ENCODE data around the gene TMEM108. TPM values are rescaled to one million over a fixed set of nuclear protein-coding genes. Genes with fewer than 3 reads are reported as not detected.

Gene TMEM108
- total and polyA plus RNA-seq, 2 experiments from 2014 or later = 7.4 to 15.3 TPM

DNA sequence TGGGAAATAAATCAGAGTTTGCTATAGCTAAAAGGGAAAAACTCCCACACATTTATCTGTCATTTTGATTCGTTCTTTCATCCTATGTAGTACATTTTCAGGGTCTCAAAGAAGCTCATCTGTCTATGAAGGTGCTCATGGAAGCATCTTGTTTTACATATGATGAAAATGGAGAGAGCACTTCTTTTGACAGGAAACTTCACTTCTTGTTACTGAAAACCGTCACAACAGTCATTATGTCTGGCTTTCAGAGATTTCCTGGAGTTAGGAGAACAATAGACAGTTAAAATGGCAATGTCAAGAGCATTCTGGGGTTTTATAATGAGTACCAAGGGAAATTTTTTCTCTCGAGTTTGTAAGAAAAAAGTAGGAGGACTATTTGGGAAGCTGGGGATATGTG, 83.3 kb downstream of the TMEM108 start:
- no peak overlapping the region for H3K4me3 Mint-ChIP-seq
- H3K36me3 Mint-ChIP-seq (ENCODE audit: low read depth) = no peaks in the 10 kb centered on the region
- Histone ChIP-seq H4K20me1 (replicated peaks; ENCODE audit: insufficient read depth) (no peaks in the 10 kb centered on the region), H3K79me2 (replicated peaks; ENCODE audit: insufficient read depth) (no peaks in the 10 kb centered on the region), H3K9me2 (ENCODE audit: insufficient read depth) (no peaks in the 10 kb centered on the region), H3K27ac (ENCODE audit: low read depth) (no peak overlapping the region), H3K36me3 (ENCODE audit: insufficient read depth) (no peaks in the 10 kb centered on the region), H2AFZ (no peak overlapping the region), H3F3A (replicated peaks; ENCODE audit: low read depth) (no peaks in the 10 kb centered on the region), H3K4me2 (no peak overlapping the region), H3K4me3 (no peak overlapping the region), H3K27me3 (ENCODE audit: insufficient read depth) (no peaks in the 10 kb centered on the region), H3K4me1 (ENCODE audit: insufficient read depth) (peaks cover 7% of the 10 kb centered on the region; the same call in 1 of the 2 replicates)
- H3K27ac Mint-ChIP-seq = no peak overlapping the region
- DNase-seq (ENCODE audit: low spot score) = no peak
- no peak for ATAC-seq
- H3K4me1 Mint-ChIP-seq = peaks cover 12% of the 10 kb centered on the region
- H3K9me3 Mint-ChIP-seq = no peaks in the 10 kb centered on the region
- no peak for TF ChIP-seq EZH2phosphoT487 (IDR thresholded peaks at IDR 0.05; ENCODE audit: unreplicated experiment)
- H3K27me3 Mint-ChIP-seq (ENCODE audit: insufficient read depth, low read depth, poor library complexity) = no peaks in the 10 kb centered on the region

- no peak for ATAC-seq
- no peak overlapping the region for H3K4me2 ChIP-seq
- H3K27ac Mint-ChIP-seq = no peak overlapping the region
- H3K4me1 Mint-ChIP-seq = peaks cover 5% of the 10 kb centered on the region
- no peaks in the 10 kb centered on the region for H4K20me1 ChIP-seq (replicated peaks; ENCODE audit: insufficient read depth)
- H3K4me3 ChIP-seq = no peak overlapping the region
- no peak overlapping the region for H3K27ac ChIP-seq (ENCODE audit: low read depth)
- H3K36me3 ChIP-seq (ENCODE audit: insufficient read depth) = no peaks in the 10 kb centered on the region
- no peak overlapping the region for H3K4me3 Mint-ChIP-seq
- no peak overlapping the region for H2AFZ ChIP-seq
- no peak for DNase-seq (ENCODE audit: low spot score)
- no peaks in the 10 kb centered on the region for H3K9me3 Mint-ChIP-seq
- no peaks in the 10 kb centered on the region for H3K79me2 ChIP-seq (replicated peaks; ENCODE audit: insufficient read depth)
- H3K36me3 Mint-ChIP-seq (ENCODE audit: low read depth) = no peaks in the 10 kb centered on the region
- H3K27me3 ChIP-seq (ENCODE audit: insufficient read depth) = no peaks in the 10 kb centered on the region
- H3K4me1 ChIP-seq (ENCODE audit: insufficient read depth) = peaks cover 7% of the 10 kb centered on the region; the same call in 1 of the 2 replicates
- no peaks in the 10 kb centered on the region for H3K9me2 ChIP-seq (ENCODE audit: insufficient read depth)
- TF ChIP-seq POLR2AphosphoS5 (IDR thresholded peaks at IDR 0.05; ENCODE audit: low read depth) (no peak), NANOG (IDR thresholded peaks at IDR 0.05; ENCODE audit: borderline replicate concordance) (no peak), EZH2phosphoT487 (IDR thresholded peaks at IDR 0.05; ENCODE audit: unreplicated experiment) (no peak), CREB1 (CRISPR knock-in tag; IDR thresholded peaks at IDR 0.05; ENCODE audit: low read depth) (no peak), EZH2 (IDR thresholded peaks at IDR 0.05; ENCODE audit: low read depth, unreplicated experiment) (no peak), ZNF114 (CRISPR knock-in tag; IDR thresholded peaks at IDR 0.05) (no peak), JUNB (IDR thresholded peaks at IDR 0.05; ENCODE audit: unreplicated experiment) (no peak), ZNF331 (CRISPR knock-in tag; IDR thresholded peaks at IDR 0.05; ENCODE audit: low read depth) (no peak)
- TF ChIP-seq, protein P1, sequence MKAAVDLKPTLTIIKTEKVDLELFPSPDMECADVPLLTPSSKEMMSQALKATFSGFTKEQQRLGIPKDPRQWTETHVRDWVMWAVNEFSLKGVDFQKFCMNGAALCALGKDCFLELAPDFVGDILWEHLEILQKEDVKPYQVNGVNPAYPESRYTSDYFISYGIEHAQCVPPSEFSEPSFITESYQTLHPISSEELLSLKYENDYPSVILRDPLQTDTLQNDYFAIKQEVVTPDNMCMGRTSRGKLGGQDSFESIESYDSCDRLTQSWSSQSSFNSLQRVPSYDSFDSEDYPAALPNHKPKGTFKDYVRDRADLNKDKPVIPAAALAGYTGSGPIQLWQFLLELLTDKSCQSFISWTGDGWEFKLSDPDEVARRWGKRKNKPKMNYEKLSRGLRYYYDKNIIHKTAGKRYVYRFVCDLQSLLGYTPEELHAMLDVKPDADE (IDR thresholded peaks at IDR 0.05) = no peak
- TF ChIP-seq, protein P2, sequence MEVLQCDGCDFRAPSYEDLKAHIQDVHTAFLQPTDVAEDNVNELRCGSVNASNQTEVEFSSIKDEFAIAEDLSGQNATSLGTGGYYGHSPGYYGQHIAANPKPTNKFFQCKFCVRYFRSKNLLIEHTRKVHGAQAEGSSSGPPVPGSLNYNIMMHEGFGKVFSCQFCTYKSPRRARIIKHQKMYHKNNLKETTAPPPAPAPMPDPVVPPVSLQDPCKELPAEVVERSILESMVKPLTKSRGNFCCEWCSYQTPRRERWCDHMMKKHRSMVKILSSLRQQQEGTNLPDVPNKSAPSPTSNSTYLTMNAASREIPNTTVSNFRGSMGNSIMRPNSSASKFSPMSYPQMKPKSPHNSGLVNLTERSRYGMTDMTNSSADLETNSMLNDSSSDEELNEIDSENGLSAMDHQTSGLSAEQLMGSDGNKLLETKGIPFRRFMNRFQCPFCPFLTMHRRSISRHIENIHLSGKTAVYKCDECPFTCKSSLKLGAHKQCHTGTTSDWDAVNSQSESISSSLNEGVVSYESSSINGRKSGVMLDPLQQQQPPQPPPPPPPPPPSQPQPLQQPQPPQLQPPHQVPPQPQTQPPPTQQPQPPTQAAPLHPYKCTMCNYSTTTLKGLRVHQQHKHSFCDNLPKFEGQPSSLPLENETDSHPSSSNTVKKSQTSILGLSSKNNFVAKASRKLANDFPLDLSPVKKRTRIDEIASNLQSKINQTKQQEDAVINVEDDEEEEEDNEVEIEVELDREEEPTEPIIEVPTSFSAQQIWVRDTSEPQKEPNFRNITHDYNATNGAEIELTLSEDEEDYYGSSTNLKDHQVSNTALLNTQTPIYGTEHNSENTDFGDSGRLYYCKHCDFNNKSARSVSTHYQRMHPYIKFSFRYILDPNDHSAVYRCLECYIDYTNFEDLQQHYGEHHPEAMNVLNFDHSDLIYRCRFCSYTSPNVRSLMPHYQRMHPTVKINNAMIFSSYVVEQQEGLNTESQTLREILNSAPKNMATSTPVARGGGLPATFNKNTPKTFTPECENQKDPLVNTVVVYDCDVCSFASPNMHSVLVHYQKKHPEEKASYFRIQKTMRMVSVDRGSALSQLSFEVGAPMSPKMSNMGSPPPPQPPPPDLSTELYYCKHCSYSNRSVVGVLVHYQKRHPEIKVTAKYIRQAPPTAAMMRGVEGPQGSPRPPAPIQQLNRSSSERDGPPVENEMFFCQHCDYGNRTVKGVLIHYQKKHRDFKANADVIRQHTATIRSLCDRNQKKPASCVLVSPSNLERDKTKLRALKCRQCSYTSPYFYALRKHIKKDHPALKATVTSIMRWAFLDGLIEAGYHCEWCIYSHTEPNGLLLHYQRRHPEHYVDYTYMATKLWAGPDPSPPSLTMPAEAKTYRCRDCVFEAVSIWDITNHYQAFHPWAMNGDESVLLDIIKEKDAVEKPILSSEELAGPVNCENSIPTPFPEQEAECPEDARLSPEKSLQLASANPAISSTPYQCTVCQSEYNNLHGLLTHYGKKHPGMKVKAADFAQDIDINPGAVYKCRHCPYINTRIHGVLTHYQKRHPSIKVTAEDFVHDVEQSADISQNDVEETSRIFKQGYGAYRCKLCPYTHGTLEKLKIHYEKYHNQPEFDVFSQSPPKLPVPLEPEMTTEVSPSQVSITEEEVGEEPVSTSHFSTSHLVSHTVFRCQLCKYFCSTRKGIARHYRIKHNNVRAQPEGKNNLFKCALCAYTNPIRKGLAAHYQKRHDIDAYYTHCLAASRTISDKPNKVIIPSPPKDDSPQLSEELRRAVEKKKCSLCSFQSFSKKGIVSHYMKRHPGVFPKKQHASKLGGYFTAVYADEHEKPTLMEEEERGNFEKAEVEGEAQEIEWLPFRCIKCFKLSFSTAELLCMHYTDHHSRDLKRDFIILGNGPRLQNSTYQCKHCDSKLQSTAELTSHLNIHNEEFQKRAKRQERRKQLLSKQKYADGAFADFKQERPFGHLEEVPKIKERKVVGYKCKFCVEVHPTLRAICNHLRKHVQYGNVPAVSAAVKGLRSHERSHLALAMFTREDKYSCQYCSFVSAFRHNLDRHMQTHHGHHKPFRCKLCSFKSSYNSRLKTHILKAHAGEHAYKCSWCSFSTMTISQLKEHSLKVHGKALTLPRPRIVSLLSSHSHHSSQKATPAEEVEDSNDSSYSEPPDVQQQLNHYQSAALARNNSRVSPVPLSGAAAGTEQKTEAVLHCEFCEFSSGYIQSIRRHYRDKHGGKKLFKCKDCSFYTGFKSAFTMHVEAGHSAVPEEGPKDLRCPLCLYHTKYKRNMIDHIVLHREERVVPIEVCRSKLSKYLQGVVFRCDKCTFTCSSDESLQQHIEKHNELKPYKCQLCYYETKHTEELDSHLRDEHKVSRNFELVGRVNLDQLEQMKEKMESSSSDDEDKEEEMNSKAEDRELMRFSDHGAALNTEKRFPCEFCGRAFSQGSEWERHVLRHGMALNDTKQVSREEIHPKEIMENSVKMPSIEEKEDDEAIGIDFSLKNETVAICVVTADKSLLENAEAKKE (CRISPR knock-in tag; IDR thresholded peaks at IDR 0.05) = no peak
- H3F3A ChIP-seq (replicated peaks; ENCODE audit: low read depth) = no peaks in the 10 kb centered on the region
- H3K27me3 Mint-ChIP-seq (ENCODE audit: insufficient read depth, low read depth, poor library complexity) = no peaks in the 10 kb centered on the region
Measured at GRCh38 chr3:133123636-133124035, 85.4 kb downstream of the TMEM108 start.
